Measurements from ENCODE around the gene RCN2.

Gene RCN2

GRCh38 chr15:76988867-76989780, 57.6 kb downstream of the RCN2 start:
- TF ChIP-seq TCF4 (CRISPR knock-in tag; IDR thresholded peaks at IDR 0.05; ENCODE audit: borderline replicate concordance) (no peak), TSHZ2 (CRISPR knock-in tag; IDR thresholded peaks at IDR 0.05) (no peak), ZC3H10 (CRISPR knock-in tag; IDR thresholded peaks at IDR 0.05) (no peak), RARB (CRISPR knock-in tag; IDR thresholded peaks at IDR 0.05) (no peak), OSR1 (CRISPR knock-in tag; IDR thresholded peaks at IDR 0.05) (no peak), ESRRG (CRISPR knock-in tag; IDR thresholded peaks at IDR 0.05) (no peak), BACH2 (CRISPR knock-in tag; IDR thresholded peaks at IDR 0.05; ENCODE audit: borderline replicate concordance) (no peak), PPARA (CRISPR knock-in tag; IDR thresholded peaks at IDR 0.05; ENCODE audit: borderline replicate concordance) (no peak), CSDC2 (CRISPR knock-in tag; IDR thresholded peaks at IDR 0.05) (no peak), TOX (CRISPR knock-in tag; IDR thresholded peaks at IDR 0.05; ENCODE audit: borderline replicate concordance) (no peak), ARNTL (CRISPR knock-in tag; IDR thresholded peaks at IDR 0.05; ENCODE audit: borderline replicate concordance, low read depth) (no peak), CSRNP3 (CRISPR knock-in tag; IDR thresholded peaks at IDR 0.05) (no peak), ZNF565 (CRISPR knock-in tag; conservative IDR thresholded peaks at IDR 0.05; ENCODE audit: low read depth) (no peak), GLIS3 (CRISPR knock-in tag; IDR thresholded peaks at IDR 0.05) (no peak), ZFP3 (CRISPR knock-in tag; IDR thresholded peaks at IDR 0.05) (no peak)
- no peak for ATAC-seq

GRCh38 chr15:76991048-76991447, 59.5 kb downstream of the RCN2 start:
- ATAC-seq, result no peak
- TF ChIP-seq RARB (CRISPR knock-in tag; IDR thresholded peaks at IDR 0.05) (no peak), GLIS3 (CRISPR knock-in tag; IDR thresholded peaks at IDR 0.05) (no peak), ZNF565 (CRISPR knock-in tag; conservative IDR thresholded peaks at IDR 0.05; ENCODE audit: low read depth) (no peak), ZC3H10 (CRISPR knock-in tag; IDR thresholded peaks at IDR 0.05) (no peak), ISL1 (CRISPR knock-in tag; IDR thresholded peaks at IDR 0.05) (no peak), TCF4 (CRISPR knock-in tag; IDR thresholded peaks at IDR 0.05; ENCODE audit: borderline replicate concordance) (no peak), BACH2 (CRISPR knock-in tag; IDR thresholded peaks at IDR 0.05; ENCODE audit: borderline replicate concordance) (no peak), TOX (CRISPR knock-in tag; IDR thresholded peaks at IDR 0.05; ENCODE audit: borderline replicate concordance) (no peak), CREB5 (CRISPR knock-in tag; IDR thresholded peaks at IDR 0.05; ENCODE audit: low read depth) (no peak), ZNF70 (CRISPR knock-in tag; IDR thresholded peaks at IDR 0.05) (no peak), ZFP30 (CRISPR knock-in tag; IDR thresholded peaks at IDR 0.05) (no peak), TSHZ2 (CRISPR knock-in tag; IDR thresholded peaks at IDR 0.05) (no peak), PPARA (CRISPR knock-in tag; IDR thresholded peaks at IDR 0.05; ENCODE audit: borderline replicate concordance) (no peak), CSRNP3 (CRISPR knock-in tag; IDR thresholded peaks at IDR 0.05) (no peak), POU6F1 (CRISPR knock-in tag; IDR thresholded peaks at IDR 0.05; ENCODE audit: borderline replicate concordance, low read depth) (no peak), ZNF8 (CRISPR knock-in tag; IDR thresholded peaks at IDR 0.05) (no peak)

Measured in SK-N-SH treated with all-trans-retinoic acid at 6 μM for 48 hours (cell line).